Keratinocyte (primary cell): ENCODE measurements around the gene TFEC. TPM values are rescaled to one million over a fixed set of nuclear protein-coding genes. Genes with fewer than 3 reads are reported as not detected.

ENCODE experiments used
- DNase-seq: peaks from one replicate; pipeline ENCODE4 v3.0.0-alpha.2; 2011; ENCODE audit warnings: low read depth, missing footprints, low spot score
- FAIRE-seq: peaks from 2 replicates; lab custom pipeline; 2011; peaks lifted over from hg19 to GRCh38; lab: Jason Lieb, UNC
- H2AFZ ChIP-seq: 2 replicates; pipeline ENCODE4 v1.6.0; 2012; ENCODE audit warnings: low read length, control low read depth, inconsistent platforms; ENCODE audit not compliant: control insufficient read depth
- H3K27ac ChIP-seq: 2 replicates; pipeline ENCODE4 v1.5.1; 2011; ENCODE audit warnings: low read length; ENCODE audit not compliant: control insufficient read depth, insufficient read depth
- H3K27me3 ChIP-seq: 3 replicates; pipeline ENCODE4 v1.6.0; 2011; ENCODE audit warnings: low read length; ENCODE audit not compliant: control insufficient read depth, insufficient read depth; ENCODE audit errors: extremely low read depth
- H3K36me3 ChIP-seq, 2 experiments: 2 replicates in 1 of 2; 3 replicates in 1 of 2; pipeline ENCODE4 v1.5.1; 2011; ENCODE audit warnings: low read length in 2 of 2, mild to moderate bottlenecking in 1 of 2; ENCODE audit not compliant: control insufficient read depth in 2 of 2, insufficient read depth in 2 of 2; ENCODE audit errors: extremely low read depth in 1 of 2
- H3K4me1 ChIP-seq: 3 replicates; pipeline ENCODE4 v1.5.1; 2011; ENCODE audit warnings: low read length; ENCODE audit not compliant: control insufficient read depth, insufficient read depth; ENCODE audit errors: extremely low read depth
- H3K4me2 ChIP-seq: 3 replicates; pipeline ENCODE4 v1.6.0; 2011; ENCODE audit warnings: low read depth, low read length; ENCODE audit not compliant: control insufficient read depth, insufficient read depth; ENCODE audit errors: extremely low read depth
- H3K4me3 ChIP-seq, 3 experiments: fragments of 200-600 bp in 1 of 3; sonication (generic) in 1 of 3; 2 replicates in 2 of 3; 3 replicates in 1 of 3; pipeline ENCODE4 v1.5.1; 2011 to 2016; ENCODE audit warnings: low read length in 3 of 3, mild to moderate bottlenecking in 3 of 3, control low read depth in 2 of 3, inconsistent platforms in 1 of 3, low read depth in 1 of 3, mixed read lengths in 1 of 3, mixed run types in 1 of 3, moderate library complexity in 1 of 3; ENCODE audit not compliant: control insufficient read depth in 2 of 3, insufficient read depth in 2 of 3; ENCODE audit errors: extremely low read depth in 1 of 3
- H3K79me2 ChIP-seq: 2 replicates; pipeline ENCODE4 v1.6.0; 2012; ENCODE audit warnings: low read length; ENCODE audit not compliant: control insufficient read depth, insufficient read depth
- H3K9ac ChIP-seq: 3 replicates; pipeline ENCODE4 v1.6.0; 2011; ENCODE audit warnings: low read length; ENCODE audit not compliant: control insufficient read depth, insufficient read depth; ENCODE audit errors: extremely low read depth
- H3K9me1 ChIP-seq: 3 replicates; pipeline ENCODE4 v1.6.0; 2011; ENCODE audit warnings: low read length; ENCODE audit not compliant: control insufficient read depth, insufficient read depth; ENCODE audit errors: extremely low read depth
- H3K9me3 ChIP-seq: 2 replicates; pipeline ENCODE4 v1.5.1; 2012; ENCODE audit warnings: low read depth, low read length; ENCODE audit not compliant: control insufficient read depth
- H4K20me1 ChIP-seq: 3 replicates; pipeline ENCODE4 v1.6.0; 2011; ENCODE audit warnings: low read length; ENCODE audit not compliant: control insufficient read depth, insufficient read depth; ENCODE audit errors: extremely low read depth
- CTCF ChIP-seq, 3 experiments: IDR thresholded peaks in 1 of 3; conservative IDR thresholded peaks in 1 of 3; optimal IDR thresholded peaks in 1 of 3; 2 replicates in 2 of 3; 3 replicates in 1 of 3; pipeline versions ENCODE3 to v1.5.1; 2011; ENCODE audit warnings: low read length in 3 of 3, mild to moderate bottlenecking in 3 of 3, moderate library complexity in 2 of 3, control low read depth in 1 of 3, inconsistent platforms in 1 of 3; ENCODE audit not compliant: insufficient read depth in 2 of 3; ENCODE audit errors: extremely low read depth in 1 of 3
- EZH2 ChIP-seq: IDR thresholded peaks from one replicate; pipeline ENCODE4 v1.6.1; 2012; ENCODE audit warnings: inconsistent platforms, mild to moderate bottlenecking, low read length, moderate library complexity
- dilution Hi-C: fragments of 300-500 bp; cut with MboI; formaldehyde crosslinking; loops from one replicate; pipeline ENCODE4 v1.7.0; 2020; ENCODE audit warnings: low sequenced_read_pairs; ENCODE audit not compliant: extremely low pct_ligation_motif_present
- polyA plus RNA-seq, 5 experiments: library from polyadenylated mRNA; depleted of rRNA in 3 of 5; stranded (reverse) in 3 of 5; stranded (forward) in 1 of 5; unstranded in 1 of 5; fragments of >200 nt; gene quantifications; 1 replicate in 1 of 5; 2 replicates in 3 of 5; 3 replicates in 1 of 5; pipeline versions ENCODE4 v1.2.1 to v1.2.3, GENCODE V29; 2011 to 2012; ENCODE audit warnings: missing spikeins in 2 of 5, low read depth in 1 of 5, low replicate concordance in 1 of 5

TFEC gene
- polyA plus RNA-seq, 1 donor (not counting 4 experiments of a cell fraction or from before 2014, with no cell fraction given), result 0.08 TPM

- no peak overlapping the region for H3K4me2 ChIP-seq
- no peak overlapping the region for H3K4me3 ChIP-seq
- H3K9me1 ChIP-seq, result no peaks in the 10 kb centered on the region
- no peak overlapping the region for H3K9ac ChIP-seq
- no peaks in the 10 kb centered on the region for H3K36me3 ChIP-seq
- no peaks in the 10 kb centered on the region for H3K79me2 ChIP-seq
- no peaks in the 10 kb centered on the region for H3K4me1 ChIP-seq
- no peak for FAIRE-seq
- no peaks in the 10 kb centered on the region for H3K9me3 ChIP-seq
- DNase-seq, result no peak
- no peaks in the 10 kb centered on the region for H3K27me3 ChIP-seq
- no peak for TF ChIP-seq CTCF (optimal IDR thresholded peaks at IDR 0.05 in 1 of 3, IDR thresholded peaks at IDR 0.05 in 1 of 3, conservative IDR thresholded peaks at IDR 0.05 in 1 of 3; ENCODE audit: extremely low read depth in 1 of 3, insufficient read depth in 2 of 3, low read length in 3 of 3)
- no peak for TF ChIP-seq EZH2
- no peak overlapping the region for H2AFZ ChIP-seq
- no peaks in the 10 kb centered on the region for H4K20me1 ChIP-seq
- H3K27ac ChIP-seq, result no peak overlapping the region
- dilution Hi-C loops, result no loop called here
Observed at GRCh38 chr7:115953592-115954255, 76.8 kb downstream of the TFEC start.

DNA sequence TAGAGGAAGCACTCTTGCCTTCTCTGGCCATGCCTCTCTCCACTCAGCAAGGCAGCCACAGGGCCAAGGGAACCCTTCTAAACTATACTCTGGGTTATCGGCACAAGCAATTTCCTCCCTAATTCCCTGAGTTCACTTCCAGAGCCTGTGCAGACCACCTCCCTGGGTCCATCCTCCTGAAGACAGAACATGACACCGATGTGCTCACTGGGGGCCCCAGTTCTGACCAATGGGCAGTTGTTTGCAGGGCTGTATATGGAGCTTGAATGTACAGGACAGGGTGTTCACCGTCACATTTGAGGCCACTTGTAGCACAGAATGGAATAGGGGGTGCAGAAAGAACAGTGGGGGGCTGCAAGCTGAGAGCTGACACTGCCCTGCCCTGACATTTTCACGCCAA, 77.7 kb downstream of the TFEC start:
- Histone ChIP-seq H4K20me1 (no peaks in the 10 kb centered on the region), H3K9me1 (no peaks in the 10 kb centered on the region), H3K4me1 (no peaks in the 10 kb centered on the region), H3K27me3 (no peaks in the 10 kb centered on the region), H3K79me2 (no peaks in the 10 kb centered on the region), H3K27ac (no peak overlapping the region), H3K4me2 (no peak overlapping the region), H3K36me3 (no peaks in the 10 kb centered on the region), H3K4me3 (no peak overlapping the region), H3K9me3 (no peaks in the 10 kb centered on the region), H2AFZ (no peak overlapping the region), H3K9ac (no peak overlapping the region)
- no peak for FAIRE-seq
- no peak for TF ChIP-seq EZH2
- no peak for TF ChIP-seq CTCF (optimal IDR thresholded peaks at IDR 0.05 in 1 of 3, IDR thresholded peaks at IDR 0.05 in 1 of 3, conservative IDR thresholded peaks at IDR 0.05 in 1 of 3; ENCODE audit: extremely low read depth in 1 of 3, insufficient read depth in 2 of 3, low read length in 3 of 3)
- DNase-seq, result no peak
- dilution Hi-C loops, result no loop called here
